Glutamatergic neuron (in vitro differentiated cells): ENCODE data around the gene FBXO22. TPM values are rescaled to one million over a fixed set of nuclear protein-coding genes. Genes with fewer than 3 reads are reported as not detected.
A peak's percentile ranks its signal among the peaks of the same experiment; 100 is the strongest.

Experiments used
- DNase-seq: peaks from one replicate; pipeline ENCODE4 v3.0.0; 2022
- H3K27ac Mint-ChIP-seq: one replicate; pipeline ENCODE4 v1.8.0; 2020; ENCODE audit warnings: mild to moderate bottlenecking, mixed read lengths, inconsistent platforms; ENCODE audit not compliant: unreplicated experiment
- H3K27me3 Mint-ChIP-seq: one replicate; pipeline ENCODE4 v1.8.0; 2020; ENCODE audit warnings: mild to moderate bottlenecking, moderate library complexity, mixed read lengths, inconsistent platforms; ENCODE audit not compliant: unreplicated experiment
- H3K36me3 Mint-ChIP-seq: one replicate; pipeline ENCODE4 v1.8.0; 2020; ENCODE audit warnings: mild to moderate bottlenecking, mixed read lengths, inconsistent platforms; ENCODE audit not compliant: unreplicated experiment
- H3K4me1 Mint-ChIP-seq: one replicate; pipeline ENCODE4 v1.8.0; 2020; ENCODE audit warnings: mild to moderate bottlenecking, low read depth, mixed read lengths, inconsistent platforms; ENCODE audit not compliant: unreplicated experiment
- H3K4me3 Mint-ChIP-seq: one replicate; pipeline ENCODE4 v1.8.0; 2020; ENCODE audit warnings: mild to moderate bottlenecking, mixed read lengths, inconsistent platforms; ENCODE audit not compliant: unreplicated experiment
- H3K9me3 Mint-ChIP-seq: one replicate; pipeline ENCODE4 v1.8.0; 2020; ENCODE audit warnings: mild to moderate bottlenecking, moderate library complexity, mixed read lengths, inconsistent platforms; ENCODE audit not compliant: unreplicated experiment
- CTCF ChIP-seq: fragments of 200-600 bp; sonication (generic); IDR thresholded peaks from one replicate; pipeline ENCODE4 v1.5.0; 2021; ENCODE audit not compliant: partially characterized antibody, unreplicated experiment
- total RNA-seq: library from RNA; stranded (reverse); fragmentation: NEBNext Ultra II Directional; extraction: Animal tissue kit (Norgen Biotek cat#: 25700); gene quantifications from one replicate; pipeline ENCODE4 v1.2.1, GENCODE V29; 2021; ENCODE audit not compliant: unreplicated experiment

Gene FBXO22
- total RNA-seq, 1 donor from 2014 or later = 45.1 TPM

- Mint-ChIP-seq H3K9me3 (peaks cover 7% of the 10 kb centered on the region), H3K27me3 (peaks cover 3% of the 10 kb centered on the region), H3K36me3 (no peaks in the 10 kb centered on the region), H3K27ac (no peak overlapping the region), H3K4me1 (peaks cover 4% of the 10 kb centered on the region), H3K4me3 (no peak overlapping the region)
- no peak for DNase-seq
- no peak for TF ChIP-seq CTCF
These were observed 20.9 kb downstream of the FBXO22 start for GRCh38 chr15:75924576-75924975.

GRCh38 chr15:75925440-75925839 is 21.8 kb downstream of the FBXO22 start:
- H3K27ac Mint-ChIP-seq = no peak overlapping the region
- no peak overlapping the region for H3K4me3 Mint-ChIP-seq
- peaks cover 4% of the 10 kb centered on the region for H3K4me1 Mint-ChIP-seq
- DNase-seq = no peak
- H3K36me3 Mint-ChIP-seq = no peaks in the 10 kb centered on the region
- peaks cover 7% of the 10 kb centered on the region for H3K9me3 Mint-ChIP-seq
- TF ChIP-seq CTCF = no peak
- peaks cover 3% of the 10 kb centered on the region for H3K27me3 Mint-ChIP-seq

GRCh38 chr15:75926931-75927330 is 23.3 kb downstream of the FBXO22 start:
- Mint-ChIP-seq H3K27ac (no peak overlapping the region), H3K4me1 (peaks cover 4% of the 10 kb centered on the region), H3K27me3 (peaks cover 3% of the 10 kb centered on the region), H3K4me3 (no peak overlapping the region), H3K36me3 (no peaks in the 10 kb centered on the region), H3K9me3 (peaks cover 7% of the 10 kb centered on the region)
- TF ChIP-seq CTCF = no peak
- DNase-seq = no peak

- TF ChIP-seq CTCF = no peak
- no peak for DNase-seq
- Mint-ChIP-seq H3K36me3 (no peaks in the 10 kb centered on the region), H3K9me3 (peaks cover 7% of the 10 kb centered on the region), H3K4me3 (no peak overlapping the region), H3K27ac (no peak overlapping the region), H3K4me1 (peaks cover 4% of the 10 kb centered on the region), H3K27me3 (peaks cover 3% of the 10 kb centered on the region)
These were observed 23.9 kb downstream of the FBXO22 start for GRCh38 chr15:75927601-75928000.

GRCh38 chr15:75928680-75929608 is 25.3 kb downstream of the FBXO22 start:
- peak; percentile 59 for DNase-seq
- TF ChIP-seq CTCF = peak; percentile 64

More at GRCh38 chr15:75928680-75929608, 25.3 kb downstream of the FBXO22 start:
- Mint-ChIP-seq H3K36me3 (no peaks in the 10 kb centered on the region), H3K9me3 (peaks cover 5% of the 10 kb centered on the region), H3K4me1 (peaks cover 4% of the 10 kb centered on the region), H3K4me3 (no peak overlapping the region), H3K27ac (no peak overlapping the region), H3K27me3 (no peaks in the 10 kb centered on the region)
